Uterus (tissue), 2 donors: ENCODE data around the gene B3GNT7.

ENCODE experiments used
- CTCF ChIP-seq, 4 experiments: fragments of 200-600 bp in 2 of 4; fragments of 450-650 bp in 2 of 4; sonication (generic) in 2 of 4; IDR thresholded peaks; one replicate each; pipeline ENCODE4 v1.5.1; 2016 to 2019; ENCODE audit warnings: antibody characterized with exemption in 4 of 4, mild to moderate bottlenecking in 2 of 4, moderate library complexity in 1 of 4
- POLR2A ChIP-seq, 2 donors: fragments of 450-650 bp; IDR thresholded peaks; one replicate each; pipeline ENCODE4 v1.6.1; 2016; ENCODE audit warnings: antibody characterized with exemption in 2 of 2, mild to moderate bottlenecking in 1 of 2, moderate library complexity in 1 of 2

GRCh38 chr2:231397011-231397927 lies 1.8 kb downstream of the B3GNT7 start:
- TF ChIP-seq CTCF (IDR thresholded peaks at IDR 0.05), result no peak
- no peak for TF ChIP-seq POLR2A (IDR thresholded peaks at IDR 0.05)
